PC-3 (cell line): ENCODE results near the gene HPCAL4.

Source experiments
- EZH2 ChIP-seq: fragments of 300-600 bp; sonication (generic); IDR thresholded peaks from one replicate; pipeline ENCODE4 v1.6.1; 2017; ENCODE audit warnings: antibody characterized with exemption, mild to moderate bottlenecking, low read length; ENCODE audit not compliant: unreplicated experiment
- EZH2phosphoT487 ChIP-seq: fragments of 300-600 bp; sonication (generic); IDR thresholded peaks from 2 replicates; pipeline ENCODE4 v1.6.1; 2018; ENCODE audit warnings: mild to moderate bottlenecking, antibody characterized with exemption, low read length, borderline replicate concordance
- TF ChIP-seq, protein P1 (sequence below): fragments of 300-600 bp; sonication (generic); conservative IDR thresholded peaks from 2 replicates; pipeline ENCODE4 v1.5.1; 2017; ENCODE audit warnings: antibody characterized with exemption, low read depth, mild to moderate bottlenecking, low read length

GRCh38 chr1:39655578-39656268 lies 35.5 kb downstream of the HPCAL4 start:
- TF ChIP-seq, protein P1, sequence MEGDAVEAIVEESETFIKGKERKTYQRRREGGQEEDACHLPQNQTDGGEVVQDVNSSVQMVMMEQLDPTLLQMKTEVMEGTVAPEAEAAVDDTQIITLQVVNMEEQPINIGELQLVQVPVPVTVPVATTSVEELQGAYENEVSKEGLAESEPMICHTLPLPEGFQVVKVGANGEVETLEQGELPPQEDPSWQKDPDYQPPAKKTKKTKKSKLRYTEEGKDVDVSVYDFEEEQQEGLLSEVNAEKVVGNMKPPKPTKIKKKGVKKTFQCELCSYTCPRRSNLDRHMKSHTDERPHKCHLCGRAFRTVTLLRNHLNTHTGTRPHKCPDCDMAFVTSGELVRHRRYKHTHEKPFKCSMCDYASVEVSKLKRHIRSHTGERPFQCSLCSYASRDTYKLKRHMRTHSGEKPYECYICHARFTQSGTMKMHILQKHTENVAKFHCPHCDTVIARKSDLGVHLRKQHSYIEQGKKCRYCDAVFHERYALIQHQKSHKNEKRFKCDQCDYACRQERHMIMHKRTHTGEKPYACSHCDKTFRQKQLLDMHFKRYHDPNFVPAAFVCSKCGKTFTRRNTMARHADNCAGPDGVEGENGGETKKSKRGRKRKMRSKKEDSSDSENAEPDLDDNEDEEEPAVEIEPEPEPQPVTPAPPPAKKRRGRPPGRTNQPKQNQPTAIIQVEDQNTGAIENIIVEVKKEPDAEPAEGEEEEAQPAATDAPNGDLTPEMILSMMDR = no peak
- TF ChIP-seq EZH2phosphoT487 (no peak), EZH2 (no peak)
